Measurements from ENCODE around the gene AMOTL1. TPM values are rescaled to one million over a fixed set of nuclear protein-coding genes. Genes with fewer than 3 reads are reported as not detected.
"Not testable (repeated sequence)": the region's sequence is repeated elsewhere in the genome, so short reads cannot be mapped to it uniquely, and the experiment has no call there.

AMOTL1 gene
- total and polyA plus RNA-seq, 5 donors from 2014 or later = 0.20 to 0.67 (median 0.40) TPM; not detected in 1

GRCh38 chr11:94907226-94907625 is 139.1 kb downstream of the AMOTL1 start:
- H3K9me3 ChIP-seq (ENCODE audit: control insufficient read depth in 2 of 2, low read length in 2 of 2) = peaks cover 8 to 12% of the 10 kb centered on the region in 2 experiments
- peaks cover 3% of the 10 kb centered on the region for H3K36me3 ChIP-seq (ENCODE audit: control insufficient read depth, insufficient read depth, low read length)
- no peak overlapping the region for H3K4me3 ChIP-seq (ENCODE audit: low read depth, low read length)
- H3K27ac ChIP-seq (ENCODE audit: insufficient read depth, low read length, poor library complexity, severe bottlenecking) = no peak overlapping the region
- Mint-ChIP-seq H3K36me3 (peaks cover 30% of the 10 kb centered on the region), H3K27me3 (peaks cover 4% of the 10 kb centered on the region), H3K27ac (no peak overlapping the region), H3K4me1 (no peaks in the 10 kb centered on the region), H3K4me3 (no peak overlapping the region), H3K9me3 (peaks cover 0 to 31% (median 8%) of the 10 kb centered on the region in 7 donors)
- ATAC-seq (ENCODE audit: low read depth in 2 of 2) (no peak), DNase-seq (no peak)
- H3K27me3 ChIP-seq (ENCODE audit: control insufficient read depth, insufficient read depth, low read length) = no peaks in the 10 kb centered on the region
- H3K4me1 ChIP-seq (ENCODE audit: control insufficient read depth, insufficient read depth, low read length, poor library complexity, severe bottlenecking) = no peaks in the 10 kb centered on the region

- Mint-ChIP-seq H3K9me3 (peaks cover 0 to 24% (median 8%) of the 10 kb centered on the region in 7 donors), H3K4me1 (no peaks in the 10 kb centered on the region), H3K27ac (no peak overlapping the region), H3K27me3 (no peaks in the 10 kb centered on the region), H3K4me3 (no peak overlapping the region), H3K36me3 (peaks cover 30% of the 10 kb centered on the region)
- peaks cover 3% of the 10 kb centered on the region for H3K36me3 ChIP-seq (ENCODE audit: control insufficient read depth, insufficient read depth, low read length)
- DNase-seq = no peak
- no peak overlapping the region for H3K4me3 ChIP-seq (ENCODE audit: low read depth, low read length)
- no peak for ATAC-seq (ENCODE audit: low read depth in 2 of 2)
- no peaks in the 10 kb centered on the region for H3K4me1 ChIP-seq (ENCODE audit: control insufficient read depth, insufficient read depth, low read length, poor library complexity, severe bottlenecking)
- peaks cover 8 to 11% of the 10 kb centered on the region in 2 experiments for H3K9me3 ChIP-seq (ENCODE audit: control insufficient read depth in 2 of 2, low read length in 2 of 2)
- H3K27me3 ChIP-seq (ENCODE audit: control insufficient read depth, insufficient read depth, low read length) = no peaks in the 10 kb centered on the region
- no peak overlapping the region for H3K27ac ChIP-seq (ENCODE audit: insufficient read depth, low read length, poor library complexity, severe bottlenecking)
Measured at GRCh38 chr11:94909371-94909820, 141.2 kb downstream of the AMOTL1 start.

- H3K27me3 Mint-ChIP-seq = no peaks in the 10 kb centered on the region
- peaks cover 0 to 1% (median 0%) of the 10 kb centered on the region in 4 donors for H3K4me1 Mint-ChIP-seq
- H3K9me3 Mint-ChIP-seq = peaks cover 0 to 17% (median 7%) of the 10 kb centered on the region in 7 donors
- peaks cover 4 to 8% of the 10 kb centered on the region in 2 experiments for H3K9me3 ChIP-seq (ENCODE audit: control insufficient read depth in 2 of 2, low read length in 2 of 2)
- no peak for ATAC-seq (ENCODE audit: low read depth in 2 of 2)
- H3K36me3 Mint-ChIP-seq = peaks cover 30% of the 10 kb centered on the region
- H3K4me1 ChIP-seq (ENCODE audit: control insufficient read depth, insufficient read depth, low read length, poor library complexity, severe bottlenecking) = no peaks in the 10 kb centered on the region
- H3K27ac Mint-ChIP-seq = no peak overlapping the region
- peaks cover 3% of the 10 kb centered on the region for H3K36me3 ChIP-seq (ENCODE audit: control insufficient read depth, insufficient read depth, low read length)
- no peak overlapping the region for H3K4me3 Mint-ChIP-seq
- H3K27ac ChIP-seq (ENCODE audit: insufficient read depth, low read length, poor library complexity, severe bottlenecking) = no peak overlapping the region
- DNase-seq = no peak
- H3K27me3 ChIP-seq (ENCODE audit: control insufficient read depth, insufficient read depth, low read length) = no peaks in the 10 kb centered on the region
- H3K4me3 ChIP-seq (ENCODE audit: low read depth, low read length) = no peak overlapping the region
Measured at GRCh38 chr11:94910270-94910669, 142.1 kb downstream of the AMOTL1 start.

- Histone ChIP-seq H3K4me1 (ENCODE audit: control insufficient read depth, insufficient read depth, low read length, poor library complexity, severe bottlenecking) (no peaks in the 10 kb centered on the region), H3K9me3 (ENCODE audit: control insufficient read depth in 2 of 2, low read length in 2 of 2) (peaks cover 3 to 4% of the 10 kb centered on the region in 2 experiments), H3K36me3 (ENCODE audit: control insufficient read depth, insufficient read depth, low read length) (peaks cover 3% of the 10 kb centered on the region), H3K4me3 (ENCODE audit: low read depth, low read length) (no peak overlapping the region), H3K27me3 (ENCODE audit: control insufficient read depth, insufficient read depth, low read length) (no peaks in the 10 kb centered on the region), H3K27ac (ENCODE audit: insufficient read depth, low read length, poor library complexity, severe bottlenecking) (no peak overlapping the region)
- Mint-ChIP-seq H3K4me3 (no peak overlapping the region), H3K27me3 (no peaks in the 10 kb centered on the region), H3K9me3 (peaks cover 0 to 13% (median 5%) of the 10 kb centered on the region in 7 donors), H3K27ac (no peak overlapping the region), H3K36me3 (peaks cover 30% of the 10 kb centered on the region), H3K4me1 (peaks cover 0 to 5% (median 0%) of the 10 kb centered on the region in 4 donors)
- ATAC-seq (ENCODE audit: low read depth in 2 of 2) = no peak
- DNase-seq = no peak
Measured at GRCh38 chr11:94910779-94911178, 142.6 kb downstream of the AMOTL1 start.

GRCh38 chr11:94912806-94913205 is 144.7 kb downstream of the AMOTL1 start:
- ATAC-seq (ENCODE audit: low read depth in 2 of 2) = no peak
- peaks cover 0 to 5% (median 0%) of the 10 kb centered on the region in 7 donors for H3K9me3 Mint-ChIP-seq

GRCh38 chr11:94913718-94914394 is 145.7 kb downstream of the AMOTL1 start:
- H3K36me3 ChIP-seq (ENCODE audit: control insufficient read depth, insufficient read depth, low read length); DNase-seq; H3K4me3 ChIP-seq (ENCODE audit: low read depth, low read length); H3K9me3 ChIP-seq (ENCODE audit: control insufficient read depth in 2 of 2, low read length in 2 of 2); H3K4me1 Mint-ChIP-seq; H3K27me3 ChIP-seq (ENCODE audit: control insufficient read depth, insufficient read depth, low read length); H3K27ac ChIP-seq (ENCODE audit: insufficient read depth, low read length, poor library complexity, severe bottlenecking); H3K4me1 ChIP-seq (ENCODE audit: control insufficient read depth, insufficient read depth, low read length, poor library complexity, severe bottlenecking); H3K4me3 Mint-ChIP-seq; H3K27me3 Mint-ChIP-seq; H3K27ac Mint-ChIP-seq; H3K9me3 Mint-ChIP-seq; ATAC-seq (ENCODE audit: low read depth in 2 of 2): not testable (repeated sequence)
- H3K36me3 Mint-ChIP-seq = peaks cover 30% of the 10 kb centered on the region

More at GRCh38 chr11:94912806-94913205, 144.7 kb downstream of the AMOTL1 start:
- Histone ChIP-seq H3K9me3 (ENCODE audit: control insufficient read depth in 2 of 2, low read length in 2 of 2) (no peaks in the 10 kb centered on the region), H3K4me3 (ENCODE audit: low read depth, low read length) (no peak overlapping the region), H3K27me3 (ENCODE audit: control insufficient read depth, insufficient read depth, low read length) (no peaks in the 10 kb centered on the region), H3K36me3 (ENCODE audit: control insufficient read depth, insufficient read depth, low read length) (peaks cover 3% of the 10 kb centered on the region), H3K27ac (ENCODE audit: insufficient read depth, low read length, poor library complexity, severe bottlenecking) (no peak overlapping the region), H3K4me1 (ENCODE audit: control insufficient read depth, insufficient read depth, low read length, poor library complexity, severe bottlenecking) (no peaks in the 10 kb centered on the region)
- Mint-ChIP-seq H3K4me3 (no peak overlapping the region), H3K36me3 (peaks cover 28% of the 10 kb centered on the region), H3K27ac (no peak overlapping the region), H3K4me1 (peaks cover 0 to 5% (median 0%) of the 10 kb centered on the region in 4 donors), H3K27me3 (no peaks in the 10 kb centered on the region)
- DNase-seq = no peak

GRCh38 chr11:94920311-94920710 is 152.2 kb downstream of the AMOTL1 start:
- no peak overlapping the region for H3K27ac ChIP-seq (ENCODE audit: insufficient read depth, low read length, poor library complexity, severe bottlenecking)
- Mint-ChIP-seq H3K36me3 (peaks cover 30% of the 10 kb centered on the region), H3K4me3 (no peak overlapping the region), H3K27ac (peak overlapping the region in 1 of 3 donors; percentile 57), H3K27me3 (no peaks in the 10 kb centered on the region), H3K9me3 (peaks cover 0 to 7% (median 3%) of the 10 kb centered on the region in 7 donors), H3K4me1 (peaks cover 3 to 41% (median 24%) of the 10 kb centered on the region in 4 donors)
- H3K36me3 ChIP-seq (ENCODE audit: control insufficient read depth, insufficient read depth, low read length) = no peaks in the 10 kb centered on the region
- DNase-seq = no peak
- H3K9me3 ChIP-seq (ENCODE audit: control insufficient read depth in 2 of 2, low read length in 2 of 2) = no peaks in the 10 kb centered on the region
- H3K27me3 ChIP-seq (ENCODE audit: control insufficient read depth, insufficient read depth, low read length) = no peaks in the 10 kb centered on the region
- H3K4me1 ChIP-seq (ENCODE audit: control insufficient read depth, insufficient read depth, low read length, poor library complexity, severe bottlenecking) = peaks cover 27% of the 10 kb centered on the region
- no peak for ATAC-seq (ENCODE audit: low read depth in 2 of 2)
- no peak overlapping the region for H3K4me3 ChIP-seq (ENCODE audit: low read depth, low read length)

Data from CD4-positive, CD25-positive, alpha-beta regulatory T cell (primary cell).